Hepatocyte (in vitro differentiated cells): ENCODE results near the gene CBL.

Source experiments
- CTCF ChIP-seq: fragments of 200-600 bp; sonication (generic); IDR thresholded peaks from 2 replicates; pipeline ENCODE4 v1.5.1; 2016; ENCODE audit warnings: antibody characterized with exemption, mild to moderate bottlenecking; ENCODE audit not compliant: poor library complexity
- EZH2 ChIP-seq: fragments of 200-600 bp; sonication (generic); IDR thresholded peaks from 2 replicates; pipeline ENCODE4 v1.6.1; 2016; ENCODE audit warnings: antibody characterized with exemption, mild to moderate bottlenecking, borderline replicate concordance

GRCh38 chr11:119307219-119307618, 101.1 kb downstream of the CBL start:
- TF ChIP-seq CTCF (no peak), EZH2 (no peak)
